Right lobe of liver (tissue), 6 donors: Measurements from ENCODE around the gene CRIM1. TPM values are rescaled to one million over a fixed set of nuclear protein-coding genes. Genes with fewer than 3 reads are reported as not detected.

Experiments used
- ATAC-seq, 4 donors: fragments of 200-7000 bp; cut with Tn5 transposase; one replicate each; pipeline ENCODE4 v1.9.1; 2020; ENCODE audit warnings: mild to moderate bottlenecking in 4 of 4, moderate library complexity in 4 of 4
- DNase-seq, 3 donors: peaks; one replicate each; pipeline ENCODE4 v3.0.0-alpha.2; 2020
- H3K27ac ChIP-seq, 3 donors: fragments of 200-600 bp; one replicate each; pipeline ENCODE4 v1.8.0; 2022
- H3K27me3 ChIP-seq, 2 donors: fragments of 200-600 bp; one replicate each; pipeline ENCODE4 v1.8.0; 2022
- H3K36me3 ChIP-seq, 4 donors: fragments of 200-600 bp; sonication (generic) in 1 of 4; one replicate each; pipeline versions ENCODE4 v1.5.1 to v1.8.0; 2017 to 2022; ENCODE audit warnings: control low read depth in 1 of 4
- H3K4me1 ChIP-seq, 4 donors: fragments of 200-600 bp; sonication (generic) in 1 of 4; one replicate each; pipeline versions ENCODE4 v1.5.1 to v1.8.0; 2017 to 2022; ENCODE audit warnings: control low read depth in 1 of 4
- H3K4me3 ChIP-seq, 3 donors: fragments of 200-600 bp; one replicate each; pipeline ENCODE4 v1.8.0; 2022
- H3K9me3 ChIP-seq, 4 donors: fragments of 200-600 bp; sonication (generic) in 1 of 4; one replicate each; pipeline versions ENCODE4 v1.5.1 to v1.8.0; 2017 to 2022; ENCODE audit warnings: control low read depth in 1 of 4
- POLR2A ChIP-seq: fragments of 450-650 bp; IDR thresholded peaks from one replicate; pipeline ENCODE4 v1.6.1; 2017; ENCODE audit warnings: antibody characterized with exemption, mild to moderate bottlenecking
- WGBS: methylation state at CpG from one replicate; pipeline ENCODE4 v1.1.6; 2018; ENCODE audit warnings: low coverage, low lambda C conversion rate; ENCODE audit not compliant: insufficient coverage; ENCODE audit errors: missing lambda C conversion rate; 5-methylcytosine and 5-hydroxymethylcytosine counted together
- intact Hi-C, 2 donors: fragments of 100-400 bp; cut with DNase I; formaldehyde crosslinking; loops; one replicate each; pipeline versions ENCODE4 v1.11.2 to v1.14.1; 2022
- total RNA-seq, 6 experiments: library from RNA; depleted of rRNA in 2 of 6; stranded (reverse); fragments of >200 nt in 2 of 6; fragmentation: NEBNext Ultra II Directional in 3 of 6; extraction: Animal tissue kit (Norgen Biotek cat#: 25700) in 3 of 6; gene quantifications; one replicate each; pipeline versions ENCODE4 v1.1.0 to v1.2.4, GENCODE V29; 2016 to 2023
- TF ChIP-seq, protein P1 (sequence below), 4 donors: fragments of 200-600 bp in 3 of 4; fragments of 450-650 bp in 1 of 4; IDR thresholded peaks; one replicate each; pipeline versions ENCODE4 v1.5.1 to v1.8.0; 2016 to 2022; ENCODE audit warnings: antibody characterized with exemption in 4 of 4, mild to moderate bottlenecking in 2 of 4
- donor health status: DM: no; HTN: yes; CAD: no.
- donor health status: DM: no; HTN: no; CAD: no.
- donor health status: DM: no; HTN: no; CAD: no.
- donor health status: DM: no; HTN: yes; CAD: no.
- donor health status: DM: no; HTN: yes; CAD: no.

The CRIM1 gene
- total RNA-seq, 6 experiments from 2014 or later: 4.2 to 30.5 (median 16.7) TPM

DNA sequence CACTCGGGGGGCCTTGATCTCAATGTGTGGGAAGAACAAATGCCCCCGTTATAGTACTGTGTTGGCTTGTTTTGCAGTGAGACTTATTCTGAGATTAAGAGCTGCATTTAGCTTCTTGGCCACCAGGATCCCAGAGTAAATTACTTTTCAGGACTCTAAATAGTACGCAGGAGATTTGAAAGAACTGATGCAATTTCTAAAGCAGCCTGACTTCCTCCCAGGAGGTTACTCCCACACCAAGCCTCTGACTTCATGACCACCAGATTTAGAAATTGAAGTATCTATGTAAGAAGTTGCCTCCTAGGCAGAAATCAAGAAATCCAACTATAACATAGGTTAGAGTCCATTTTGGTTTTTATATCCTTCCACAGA is 175.4 kb downstream of the CRIM1 start:
- WGBS: 64% methylated on average over 3 of the region's 3 CpGs
- TF ChIP-seq, protein P1, sequence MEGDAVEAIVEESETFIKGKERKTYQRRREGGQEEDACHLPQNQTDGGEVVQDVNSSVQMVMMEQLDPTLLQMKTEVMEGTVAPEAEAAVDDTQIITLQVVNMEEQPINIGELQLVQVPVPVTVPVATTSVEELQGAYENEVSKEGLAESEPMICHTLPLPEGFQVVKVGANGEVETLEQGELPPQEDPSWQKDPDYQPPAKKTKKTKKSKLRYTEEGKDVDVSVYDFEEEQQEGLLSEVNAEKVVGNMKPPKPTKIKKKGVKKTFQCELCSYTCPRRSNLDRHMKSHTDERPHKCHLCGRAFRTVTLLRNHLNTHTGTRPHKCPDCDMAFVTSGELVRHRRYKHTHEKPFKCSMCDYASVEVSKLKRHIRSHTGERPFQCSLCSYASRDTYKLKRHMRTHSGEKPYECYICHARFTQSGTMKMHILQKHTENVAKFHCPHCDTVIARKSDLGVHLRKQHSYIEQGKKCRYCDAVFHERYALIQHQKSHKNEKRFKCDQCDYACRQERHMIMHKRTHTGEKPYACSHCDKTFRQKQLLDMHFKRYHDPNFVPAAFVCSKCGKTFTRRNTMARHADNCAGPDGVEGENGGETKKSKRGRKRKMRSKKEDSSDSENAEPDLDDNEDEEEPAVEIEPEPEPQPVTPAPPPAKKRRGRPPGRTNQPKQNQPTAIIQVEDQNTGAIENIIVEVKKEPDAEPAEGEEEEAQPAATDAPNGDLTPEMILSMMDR (IDR thresholded peaks at IDR 0.05): no peak
- TF ChIP-seq POLR2A: no peak
- Histone ChIP-seq H3K36me3 (no peaks in the 10 kb centered on the region), H3K9me3 (no peaks in the 10 kb centered on the region), H3K27me3 (no peaks in the 10 kb centered on the region), H3K4me3 (no peak overlapping the region), H3K27ac (no peak overlapping the region), H3K4me1 (no peaks in the 10 kb centered on the region)
- ATAC-seq (peak in 1 of 4 donors; percentile 31), DNase-seq (no peak)
- intact Hi-C loops: no loop called here

DNA sequence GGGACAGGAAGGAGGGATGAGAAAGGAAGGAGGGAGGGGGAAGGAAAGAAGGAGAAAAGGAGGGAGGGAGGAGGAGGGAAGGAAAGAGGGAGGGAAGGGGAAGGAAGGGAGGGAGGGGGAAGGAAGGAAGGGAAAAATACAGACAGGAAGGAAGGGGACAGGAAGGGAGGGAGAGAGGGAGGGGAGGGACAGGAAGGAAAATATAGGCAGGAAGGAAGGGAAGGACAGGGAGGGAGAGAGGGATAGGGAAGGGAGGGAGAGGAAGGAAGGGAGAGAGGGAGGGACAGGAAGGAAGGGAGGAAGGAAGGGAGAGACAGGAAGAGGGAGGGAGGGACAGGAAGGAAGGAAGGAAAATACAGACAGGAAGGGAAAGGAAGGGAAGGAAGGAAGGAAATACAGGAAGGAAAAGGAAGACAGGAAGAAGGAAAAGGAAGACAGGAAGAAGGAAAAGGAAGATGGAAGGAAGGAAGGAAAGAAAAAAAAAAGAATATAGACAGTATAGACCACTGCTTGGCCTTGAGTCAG is 178.8 kb downstream of the CRIM1 start:
- no peak overlapping the region for H3K27ac ChIP-seq
- no peak overlapping the region for H3K4me3 ChIP-seq
- no peak for TF ChIP-seq POLR2A
- TF ChIP-seq, protein P1 (IDR thresholded peaks at IDR 0.05): no peak
- no peaks in the 10 kb centered on the region for H3K36me3 ChIP-seq
- ATAC-seq: no peak
- H3K4me1 ChIP-seq: no peaks in the 10 kb centered on the region
- no peaks in the 10 kb centered on the region for H3K9me3 ChIP-seq
- intact Hi-C loops: no loop called here
- no peak for DNase-seq
- H3K27me3 ChIP-seq: no peaks in the 10 kb centered on the region

DNA sequence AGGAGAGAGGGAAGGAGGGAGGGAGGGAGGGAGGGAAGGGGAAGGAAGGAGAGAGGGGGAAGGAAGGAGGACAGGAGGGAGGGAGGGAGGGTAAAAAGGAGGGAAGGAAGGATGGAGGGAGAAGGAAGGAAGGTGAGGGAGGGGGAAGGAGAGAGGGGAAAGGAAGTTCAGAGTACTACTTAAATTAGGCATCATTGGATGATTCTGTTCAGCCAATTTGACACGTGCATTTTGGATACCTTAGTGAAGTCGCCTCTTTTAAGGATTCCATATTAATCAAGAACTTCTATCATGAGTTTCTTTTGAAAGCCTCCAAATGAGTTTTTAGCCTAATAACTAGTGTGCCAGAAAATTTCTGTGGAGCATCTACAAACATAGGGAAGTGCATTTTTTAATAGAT is 179.5 kb downstream of the CRIM1 start:
- H3K4me3 ChIP-seq: no peak overlapping the region
- ATAC-seq (no peak), DNase-seq (no peak)
- WGBS: 80% methylated on average over 2 of the region's 2 CpGs
- no peaks in the 10 kb centered on the region for H3K9me3 ChIP-seq
- no peaks in the 10 kb centered on the region for H3K27me3 ChIP-seq
- TF ChIP-seq, protein P1 (IDR thresholded peaks at IDR 0.05): no peak
- TF ChIP-seq POLR2A: no peak
- H3K27ac ChIP-seq: no peak overlapping the region
- intact Hi-C loops: no loop called here
- no peaks in the 10 kb centered on the region for H3K36me3 ChIP-seq
- H3K4me1 ChIP-seq: no peaks in the 10 kb centered on the region

DNA sequence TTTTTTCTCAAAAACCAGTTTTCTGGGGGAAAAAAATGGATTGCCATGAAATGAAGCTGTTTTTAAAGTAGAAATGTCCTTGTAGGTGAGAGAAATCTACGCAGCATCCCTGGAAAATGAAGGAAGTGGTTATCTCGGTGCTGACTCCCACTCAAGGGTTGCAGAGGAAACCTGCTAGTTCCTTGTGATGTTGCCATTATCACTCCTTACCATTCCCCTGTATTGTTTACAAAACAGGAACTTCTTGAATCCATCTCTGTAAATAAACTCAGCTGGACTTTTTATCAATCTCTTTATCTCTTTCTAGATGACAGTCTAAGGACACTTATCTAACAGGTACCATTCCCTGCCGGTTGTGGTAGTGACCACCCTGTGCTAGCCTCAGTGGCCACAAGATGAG is 181.2 kb downstream of the CRIM1 start:
- intact Hi-C loops: no loop called here
- Histone ChIP-seq H3K27ac (no peak overlapping the region), H3K4me1 (no peaks in the 10 kb centered on the region), H3K4me3 (no peak overlapping the region), H3K27me3 (no peaks in the 10 kb centered on the region), H3K36me3 (no peaks in the 10 kb centered on the region), H3K9me3 (no peaks in the 10 kb centered on the region)
- TF ChIP-seq, protein P1 (IDR thresholded peaks at IDR 0.05): no peak
- TF ChIP-seq POLR2A: no peak
- ATAC-seq: no peak
- 59% methylated on average over 3 of the region's 3 CpGs for WGBS
- no peak for DNase-seq

DNA sequence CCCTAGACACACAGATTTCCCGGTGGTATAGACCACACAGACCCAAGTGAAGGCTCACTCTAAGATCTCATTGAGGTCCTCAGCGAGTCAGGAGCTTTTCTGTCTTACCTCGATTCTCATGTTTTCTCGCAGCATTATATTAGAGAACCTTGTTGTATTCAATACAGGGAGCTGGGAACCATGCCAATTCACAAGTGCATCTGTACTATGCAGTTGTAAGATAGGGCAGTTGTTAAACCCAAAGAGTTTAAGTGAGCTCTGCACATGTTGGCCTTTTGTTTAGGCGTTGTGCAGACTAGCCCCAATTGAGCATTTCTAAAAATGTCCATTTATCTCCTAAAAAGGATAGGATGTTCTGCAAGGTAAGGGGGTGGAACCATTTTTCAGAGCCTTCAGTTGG is 182.8 kb downstream of the CRIM1 start:
- no peak for DNase-seq
- Histone ChIP-seq H3K36me3 (no peaks in the 10 kb centered on the region), H3K4me3 (no peak overlapping the region), H3K4me1 (no peaks in the 10 kb centered on the region), H3K27me3 (no peaks in the 10 kb centered on the region), H3K9me3 (no peaks in the 10 kb centered on the region), H3K27ac (no peak overlapping the region)
- intact Hi-C loops: no loop called here
- ATAC-seq: no peak
- no peak for TF ChIP-seq POLR2A
- TF ChIP-seq, protein P1 (IDR thresholded peaks at IDR 0.05): no peak
- WGBS: 72% methylated on average over 5 of the region's 5 CpGs
